ENCODE data around the gene EEF1AKMT3. TPM values are rescaled to one million over a fixed set of nuclear protein-coding genes. Genes with fewer than 3 reads are reported as not detected.

Gene EEF1AKMT3
- total and polyA plus RNA-seq, 4 donors, result 3.6 to 11.5 (median 5.9) TPM

GRCh38 chr12:57751432-57751787 is 21.0 kb upstream of the EEF1AKMT3 start:
- TF ChIP-seq CTCF (IDR thresholded peaks at IDR 0.05; ENCODE audit: control extremely low read depth, extremely low read depth), result no peak
- Histone ChIP-seq H3K4me3 (peak overlapping the region; percentile 62), H3K9ac (ENCODE audit: insufficient read depth in 1 of 2, low read length in 2 of 2) (peak overlapping the region; percentile 91 to 96), H3K27ac (ENCODE audit: low read depth in 1 of 2, low read length in 1 of 2) (peak overlapping the region; percentile 82 to 95), H3K4me1 (ENCODE audit: control insufficient read depth in 5 of 5, insufficient read depth in 5 of 5, low read length in 5 of 5) (peaks cover 5 to 39% (median 13%) of the 10 kb centered on the region in 5 donors), H3K36me3 (ENCODE audit: control insufficient read depth in 4 of 4, insufficient read depth in 4 of 4, low read length in 4 of 4) (peaks cover 9 to 29% (median 24%) of the 10 kb centered on the region in 4 donors), H3K27me3 (ENCODE audit: control insufficient read depth in 3 of 3, insufficient read depth in 3 of 3, low read length in 2 of 3) (no peaks in the 10 kb centered on the region), H3K9me3 (ENCODE audit: control insufficient read depth in 4 of 4, insufficient read depth in 3 of 4, low read length in 3 of 4) (no peaks in the 10 kb centered on the region)
- WGBS, 2 donors, result 11 to 16% methylated on average over 8 of the region's 8 CpGs
- no peak for DNase-seq
- no peak for ATAC-seq (ENCODE audit: insufficient read depth, low FRiP score)

GRCh38 chr12:57751788-57752667 is 20.4 kb upstream of the EEF1AKMT3 start, which contains the start of gene CDK4:
Gene CDK4 (minus strand): TSS chr12:57752310. CDS start chr12:57751717, 593 bp downstream.
- H3K36me3 ChIP-seq (ENCODE audit: control insufficient read depth in 4 of 4, insufficient read depth in 4 of 4, low read length in 4 of 4), result peaks cover 9 to 23% (median 23%) of the 10 kb centered on the region in 4 donors
- DNase-seq (peak; percentile 99 to 100 (median 100)), ATAC-seq (ENCODE audit: insufficient read depth, low FRiP score) (peak; percentile 86)
- H3K27me3 ChIP-seq (ENCODE audit: control insufficient read depth in 3 of 3, insufficient read depth in 3 of 3, low read length in 2 of 3), result no peaks in the 10 kb centered on the region
- H3K4me1 ChIP-seq (ENCODE audit: control insufficient read depth in 5 of 5, insufficient read depth in 5 of 5, low read length in 5 of 5), result peaks cover 5 to 42% (median 16%) of the 10 kb centered on the region in 5 donors
- peak within 1 kb of the TSS; percentile 62 for H3K4me3 ChIP-seq
- H3K9ac ChIP-seq (ENCODE audit: insufficient read depth in 1 of 2, low read length in 2 of 2), result peak within 1 kb of the TSS; percentile 91 to 96
- 0% methylated on average over 58 of the region's 58 CpGs for WGBS, 2 donors
- TF ChIP-seq CTCF (IDR thresholded peaks at IDR 0.05; ENCODE audit: control extremely low read depth, extremely low read depth), result no peak
- H3K9me3 ChIP-seq (ENCODE audit: control insufficient read depth in 4 of 4, insufficient read depth in 3 of 4, low read length in 3 of 4), result no peaks in the 10 kb centered on the region
- H3K27ac ChIP-seq (ENCODE audit: low read depth in 1 of 2, low read length in 1 of 2), result peak within 1 kb of the TSS; percentile 82 to 95

- Histone ChIP-seq H3K4me1 (ENCODE audit: control insufficient read depth in 5 of 5, insufficient read depth in 5 of 5, low read length in 5 of 5) (peaks cover 5 to 42% (median 16%) of the 10 kb centered on the region in 5 donors), H3K27ac (ENCODE audit: low read depth in 1 of 2, low read length in 1 of 2) (peak overlapping the region; percentile 7 to 56)
- WGBS, 2 donors, result 2% methylated on average over 5 of the region's 5 CpGs
These were observed 19.8 kb upstream of the EEF1AKMT3 start for GRCh38 chr12:57752668-57753000.

More at GRCh38 chr12:57752668-57753000, 19.8 kb upstream of the EEF1AKMT3 start:
- DNase-seq (no peak), ATAC-seq (ENCODE audit: insufficient read depth, low FRiP score) (no peak)
- no peaks in the 10 kb centered on the region for H3K27me3 ChIP-seq (ENCODE audit: control insufficient read depth in 3 of 3, insufficient read depth in 3 of 3, low read length in 2 of 3)
- no peak overlapping the region for H3K4me3 ChIP-seq
- H3K36me3 ChIP-seq (ENCODE audit: control insufficient read depth in 4 of 4, insufficient read depth in 4 of 4, low read length in 4 of 4), result peaks cover 5 to 21% (median 19%) of the 10 kb centered on the region in 4 donors
- peak overlapping the region in 1 of 2 donors; percentile 27 for H3K9ac ChIP-seq (ENCODE audit: insufficient read depth in 1 of 2, low read length in 2 of 2)
- no peak for TF ChIP-seq CTCF (IDR thresholded peaks at IDR 0.05; ENCODE audit: control extremely low read depth, extremely low read depth)
- no peaks in the 10 kb centered on the region for H3K9me3 ChIP-seq (ENCODE audit: control insufficient read depth in 4 of 4, insufficient read depth in 3 of 4, low read length in 3 of 4)

Measured in lung (tissue), 12 donors.